ENCODE measurements around the gene SLC25A27.
A peak's percentile ranks its signal among the peaks of the same experiment; 100 is the strongest.

Gene SLC25A27

GRCh38 chr6:46652603-46653438 is at the start of gene SLC25A27, which contains the start of gene CYP39A1:
SLC25A27 (plus strand) TSS chr6:46652975; CDS start chr6:46653193, 218 bp downstream.
CYP39A1 (minus strand) TSS chr6:46652818; CDS start chr6:46652582, 236 bp downstream.
- peaks cover 5% of the 10 kb centered on the region for H3K36me3 Mint-ChIP-seq (ENCODE audit: insufficient read depth)
- H3K4me3 Mint-ChIP-seq = peak within 1 kb of the TSS; percentile 82
- DNase-seq (ENCODE audit: low spot score in 2 of 2) (peak; percentile 37 to 49), ATAC-seq (replicated peaks; ENCODE audit: extremely low read depth, poor library complexity, severe bottlenecking) (peak; percentile 96)
- H3K9me3 Mint-ChIP-seq = no peaks in the 10 kb centered on the region
- no peak within 1 kb of the TSS for H3K27ac Mint-ChIP-seq (ENCODE audit: low read depth)
- H3K27me3 Mint-ChIP-seq = peaks cover 70% of the 10 kb centered on the region
- H3K4me1 Mint-ChIP-seq = peaks cover 13% of the 10 kb centered on the region

GRCh38 chr6:46605091-46605797 is 47.5 kb upstream of the SLC25A27 start:
- Mint-ChIP-seq H3K4me1 (no peaks in the 10 kb centered on the region), H3K4me3 (no peak overlapping the region), H3K27me3 (peaks cover 33% of the 10 kb centered on the region), H3K36me3 (ENCODE audit: insufficient read depth) (peaks cover 1% of the 10 kb centered on the region), H3K9me3 (no peaks in the 10 kb centered on the region), H3K27ac (ENCODE audit: low read depth) (no peak overlapping the region)
- ATAC-seq (replicated peaks; ENCODE audit: extremely low read depth, poor library complexity, severe bottlenecking) (no peak), DNase-seq (ENCODE audit: low spot score in 2 of 2) (no peak)

- no peaks in the 10 kb centered on the region for H3K4me1 Mint-ChIP-seq
- H3K27me3 Mint-ChIP-seq = peaks cover 32% of the 10 kb centered on the region
- H3K27ac Mint-ChIP-seq (ENCODE audit: low read depth) = no peak overlapping the region
- H3K4me3 Mint-ChIP-seq = no peak overlapping the region
- no peaks in the 10 kb centered on the region for H3K9me3 Mint-ChIP-seq
- DNase-seq (ENCODE audit: low spot score in 2 of 2) (no peak), ATAC-seq (replicated peaks; ENCODE audit: extremely low read depth, poor library complexity, severe bottlenecking) (no peak)
- H3K36me3 Mint-ChIP-seq (ENCODE audit: insufficient read depth) = peaks cover 1% of the 10 kb centered on the region
These were observed 46.4 kb upstream of the SLC25A27 start for GRCh38 chr6:46606338-46606737.

GRCh38 chr6:46610862-46611553 is 41.8 kb upstream of the SLC25A27 start:
- peaks cover 43% of the 10 kb centered on the region for H3K27me3 Mint-ChIP-seq
- DNase-seq (ENCODE audit: low spot score in 2 of 2) (no peak), ATAC-seq (replicated peaks; ENCODE audit: extremely low read depth, poor library complexity, severe bottlenecking) (no peak)
- no peaks in the 10 kb centered on the region for H3K9me3 Mint-ChIP-seq
- H3K36me3 Mint-ChIP-seq (ENCODE audit: insufficient read depth) = no peaks in the 10 kb centered on the region
- H3K27ac Mint-ChIP-seq (ENCODE audit: low read depth) = no peak overlapping the region
- no peaks in the 10 kb centered on the region for H3K4me1 Mint-ChIP-seq
- no peak overlapping the region for H3K4me3 Mint-ChIP-seq

- H3K27me3 Mint-ChIP-seq = peaks cover 55% of the 10 kb centered on the region
- H3K36me3 Mint-ChIP-seq (ENCODE audit: insufficient read depth) = no peaks in the 10 kb centered on the region
- ATAC-seq (replicated peaks; ENCODE audit: extremely low read depth, poor library complexity, severe bottlenecking) (no peak), DNase-seq (ENCODE audit: low spot score in 2 of 2) (no peak)
- no peak overlapping the region for H3K4me3 Mint-ChIP-seq
- no peaks in the 10 kb centered on the region for H3K4me1 Mint-ChIP-seq
- H3K27ac Mint-ChIP-seq (ENCODE audit: low read depth) = no peak overlapping the region
- H3K9me3 Mint-ChIP-seq = no peaks in the 10 kb centered on the region
These were observed 40.1 kb upstream of the SLC25A27 start for GRCh38 chr6:46612645-46613044.

- H3K4me3 Mint-ChIP-seq = no peak overlapping the region
- H3K36me3 Mint-ChIP-seq (ENCODE audit: insufficient read depth) = no peaks in the 10 kb centered on the region
- H3K27me3 Mint-ChIP-seq = peaks cover 63% of the 10 kb centered on the region
- no peak for ATAC-seq (replicated peaks; ENCODE audit: extremely low read depth, poor library complexity, severe bottlenecking)
- H3K4me1 Mint-ChIP-seq = no peaks in the 10 kb centered on the region
- no peak overlapping the region for H3K27ac Mint-ChIP-seq (ENCODE audit: low read depth)
- no peaks in the 10 kb centered on the region for H3K9me3 Mint-ChIP-seq
- DNase-seq (ENCODE audit: low spot score in 2 of 2) = no peak
These were observed 34.0 kb upstream of the SLC25A27 start for GRCh38 chr6:46618726-46619125.

GRCh38 chr6:46626228-46626909 is 26.4 kb upstream of the SLC25A27 start:
- Mint-ChIP-seq H3K4me3 (no peak overlapping the region), H3K9me3 (no peaks in the 10 kb centered on the region), H3K4me1 (peaks cover 5% of the 10 kb centered on the region), H3K27ac (ENCODE audit: low read depth) (peak overlapping the region; percentile 61), H3K27me3 (peaks cover 26% of the 10 kb centered on the region), H3K36me3 (ENCODE audit: insufficient read depth) (no peaks in the 10 kb centered on the region)
- no peak for ATAC-seq (replicated peaks; ENCODE audit: extremely low read depth, poor library complexity, severe bottlenecking)
- no peak for DNase-seq (ENCODE audit: low spot score in 2 of 2)

GRCh38 chr6:46626976-46627375 is 25.8 kb upstream of the SLC25A27 start:
- Mint-ChIP-seq H3K4me1 (peaks cover 5% of the 10 kb centered on the region), H3K4me3 (no peak overlapping the region), H3K27ac (ENCODE audit: low read depth) (no peak overlapping the region), H3K36me3 (ENCODE audit: insufficient read depth) (no peaks in the 10 kb centered on the region), H3K9me3 (no peaks in the 10 kb centered on the region), H3K27me3 (peaks cover 25% of the 10 kb centered on the region)
- ATAC-seq (replicated peaks; ENCODE audit: extremely low read depth, poor library complexity, severe bottlenecking) (no peak), DNase-seq (ENCODE audit: low spot score in 2 of 2) (no peak)

- no peak for ATAC-seq (replicated peaks; ENCODE audit: extremely low read depth, poor library complexity, severe bottlenecking)
These were observed 24.3 kb upstream of the SLC25A27 start for GRCh38 chr6:46628498-46628897.

GRCh38 chr6:46628976-46629375 is 23.8 kb upstream of the SLC25A27 start:
- no peak for DNase-seq (ENCODE audit: low spot score in 2 of 2)
- peaks cover 5% of the 10 kb centered on the region for H3K27me3 Mint-ChIP-seq
- no peaks in the 10 kb centered on the region for H3K9me3 Mint-ChIP-seq
- no peak overlapping the region for H3K27ac Mint-ChIP-seq (ENCODE audit: low read depth)
- no peaks in the 10 kb centered on the region for H3K36me3 Mint-ChIP-seq (ENCODE audit: insufficient read depth)
- H3K4me1 Mint-ChIP-seq = peaks cover 5% of the 10 kb centered on the region
- ATAC-seq (replicated peaks; ENCODE audit: extremely low read depth, poor library complexity, severe bottlenecking) = no peak
- no peak overlapping the region for H3K4me3 Mint-ChIP-seq

More at GRCh38 chr6:46628498-46628897, 24.3 kb upstream of the SLC25A27 start:
- H3K4me3 Mint-ChIP-seq = no peak overlapping the region
- H3K9me3 Mint-ChIP-seq = no peaks in the 10 kb centered on the region
- H3K36me3 Mint-ChIP-seq (ENCODE audit: insufficient read depth) = no peaks in the 10 kb centered on the region
- H3K27ac Mint-ChIP-seq (ENCODE audit: low read depth) = no peak overlapping the region
- H3K27me3 Mint-ChIP-seq = peaks cover 10% of the 10 kb centered on the region
- H3K4me1 Mint-ChIP-seq = peaks cover 5% of the 10 kb centered on the region
- DNase-seq (ENCODE audit: low spot score in 2 of 2) = no peak

- peaks cover 5% of the 10 kb centered on the region for H3K4me1 Mint-ChIP-seq
- H3K27me3 Mint-ChIP-seq = no peaks in the 10 kb centered on the region
- H3K36me3 Mint-ChIP-seq (ENCODE audit: insufficient read depth) = no peaks in the 10 kb centered on the region
- no peak for DNase-seq (ENCODE audit: low spot score in 2 of 2)
- no peaks in the 10 kb centered on the region for H3K9me3 Mint-ChIP-seq
- H3K27ac Mint-ChIP-seq (ENCODE audit: low read depth) = no peak overlapping the region
- ATAC-seq (replicated peaks; ENCODE audit: extremely low read depth, poor library complexity, severe bottlenecking) = no peak
- no peak overlapping the region for H3K4me3 Mint-ChIP-seq
These were observed 23.1 kb upstream of the SLC25A27 start for GRCh38 chr6:46629691-46630090.

GRCh38 chr6:46632053-46632452 is 20.7 kb upstream of the SLC25A27 start:
- no peak overlapping the region for H3K27ac Mint-ChIP-seq (ENCODE audit: low read depth)
- H3K9me3 Mint-ChIP-seq = no peaks in the 10 kb centered on the region
- ATAC-seq (replicated peaks; ENCODE audit: extremely low read depth, poor library complexity, severe bottlenecking) (no peak), DNase-seq (ENCODE audit: low spot score in 2 of 2) (no peak)
- H3K4me3 Mint-ChIP-seq = no peak overlapping the region
- H3K27me3 Mint-ChIP-seq = no peaks in the 10 kb centered on the region
- H3K36me3 Mint-ChIP-seq (ENCODE audit: insufficient read depth) = no peaks in the 10 kb centered on the region
- no peaks in the 10 kb centered on the region for H3K4me1 Mint-ChIP-seq

All from central memory CD8-positive, alpha-beta T cell (primary cell).